CD4-positive, alpha-beta T cell treated with Interleukin-21 for 1 hour (primary cell): ENCODE results near the gene NINJ1.

Experiments used
- DNase-seq: peaks from one replicate; pipeline ENCODE4 v3.0.0-alpha.2; 2020

Gene NINJ1

GRCh38 chr9:93132287-93132927 is 1.6 kb downstream of the NINJ1 start:
- DNase-seq: no peak

GRCh38 chr9:93131599-93132286 is 2.3 kb downstream of the NINJ1 start:
- DNase-seq: no peak

GRCh38 chr9:93130861-93131481 is 3.1 kb downstream of the NINJ1 start:
- DNase-seq: no peak

GRCh38 chr9:93129691-93130500 is 4.2 kb downstream of the NINJ1 start:
- no peak for DNase-seq

GRCh38 chr9:93129286-93129685 is 4.8 kb downstream of the NINJ1 start:
- DNase-seq: no peak

DNA sequence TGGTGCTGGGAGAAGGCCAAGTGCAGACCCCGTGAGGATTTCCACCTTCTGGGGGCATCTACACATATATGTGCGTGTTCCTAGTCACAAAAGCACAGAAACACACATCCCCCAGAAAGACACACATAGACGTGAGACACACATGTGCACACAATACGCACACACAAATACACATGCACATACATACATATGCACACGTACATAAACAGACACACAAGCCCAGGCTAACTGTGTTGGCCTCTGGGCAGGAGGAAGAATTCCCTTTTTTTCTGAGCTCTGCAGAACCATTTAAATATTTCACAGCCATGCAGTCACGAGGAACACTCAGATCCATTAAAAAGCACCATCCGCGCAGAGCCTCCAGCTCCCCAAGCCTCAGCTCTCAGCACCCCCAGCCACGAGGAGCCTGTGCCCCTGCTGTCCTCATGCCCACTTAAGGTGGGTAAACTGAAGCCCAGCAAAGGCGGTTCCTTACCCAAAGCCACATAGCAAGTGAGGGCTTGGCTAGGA is 5.3 kb downstream of the NINJ1 start:
- DNase-seq: no peak

- no peak for DNase-seq
Observed at GRCh38 chr9:93128011-93128714, 5.9 kb downstream of the NINJ1 start.

DNA sequence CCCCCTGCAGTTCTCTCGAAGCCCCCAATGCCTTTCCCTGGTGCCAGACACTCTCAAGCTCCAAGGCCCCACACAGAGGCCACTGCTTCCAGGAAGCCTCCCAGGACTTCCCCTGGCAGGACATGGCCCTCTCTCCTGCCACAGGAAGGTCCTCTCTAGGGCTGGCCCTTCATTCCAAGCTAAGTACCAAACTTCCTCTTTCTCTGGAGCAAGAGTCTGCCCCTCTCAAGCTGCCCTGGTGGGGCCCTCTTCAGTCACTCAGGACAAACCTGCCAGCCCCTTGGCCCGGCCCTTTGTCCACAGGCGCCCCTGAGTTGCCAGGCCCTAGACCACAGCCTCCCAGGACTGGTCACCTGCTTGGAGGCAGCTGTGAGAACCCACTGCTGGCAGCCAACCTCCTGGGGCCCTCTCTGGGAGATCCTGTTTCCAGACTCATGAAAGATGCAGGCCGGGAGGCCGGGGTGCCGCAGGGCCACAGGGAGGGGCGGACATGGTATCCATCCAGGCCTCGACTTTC is 6.6 kb downstream of the NINJ1 start:
- DNase-seq: no peak

GRCh38 chr9:93126825-93127368 is 7.2 kb downstream of the NINJ1 start:
- no peak for DNase-seq

DNA sequence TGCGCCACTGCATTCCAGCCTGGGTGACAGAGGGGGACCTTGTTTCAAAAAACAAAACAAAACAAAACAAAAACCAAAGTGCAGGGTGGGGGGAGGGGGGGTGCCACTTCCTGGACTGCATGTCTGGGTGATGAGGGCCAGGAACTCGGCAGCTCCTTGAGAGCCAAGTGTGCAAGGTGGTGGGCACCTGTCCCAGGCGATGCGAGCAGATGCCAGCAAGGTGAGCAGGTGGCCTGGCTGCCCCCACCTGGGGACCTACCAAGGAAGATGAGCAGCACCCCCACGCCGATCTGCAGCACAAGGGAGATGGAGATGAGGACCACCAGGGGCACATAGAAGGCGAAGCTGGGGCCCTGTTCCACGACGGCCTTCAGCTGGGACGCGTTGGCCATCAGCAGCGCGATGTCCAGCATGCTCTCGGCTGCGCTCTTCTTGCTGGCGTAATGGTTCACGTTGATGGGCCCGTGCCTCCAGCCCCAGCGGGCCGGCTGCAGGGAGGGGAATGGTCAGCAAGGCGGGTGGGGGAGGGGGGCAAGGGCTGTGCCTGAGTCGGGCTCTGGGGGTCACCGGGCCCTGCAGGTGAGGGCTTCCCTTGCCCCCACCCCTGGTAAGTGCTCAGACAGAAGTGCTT is 7.8 kb downstream of the NINJ1 start:
- DNase-seq: peak; percentile 48

DNA sequence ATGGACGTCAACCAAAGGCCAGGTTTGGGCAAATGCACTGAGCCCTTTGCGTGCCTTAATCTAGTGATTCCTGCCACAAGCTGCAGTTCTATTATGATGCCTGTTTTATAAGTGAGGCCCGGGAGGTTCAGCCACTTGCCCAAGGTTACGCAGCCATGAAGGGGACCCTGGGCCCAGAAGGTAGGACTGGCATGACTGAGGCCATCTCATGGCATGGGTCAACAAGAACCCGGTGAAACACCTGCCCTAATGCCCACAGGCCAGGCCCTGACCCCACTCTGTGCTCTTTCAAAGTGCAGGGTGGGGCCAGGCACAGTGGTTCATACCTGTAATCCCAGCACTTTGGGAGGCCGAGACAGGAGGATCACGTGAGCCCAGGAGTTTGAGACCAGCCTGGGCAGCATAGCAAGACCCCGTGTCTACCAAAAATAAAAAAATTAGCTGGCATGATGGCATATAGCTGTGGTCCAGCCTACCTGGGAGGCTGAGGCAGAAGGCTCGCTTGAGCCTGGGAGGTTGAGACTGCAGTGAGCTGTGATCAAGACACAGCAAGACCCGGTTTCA is 8.6 kb downstream of the NINJ1 start:
- DNase-seq: no peak

GRCh38 chr9:93124793-93125192 is 9.3 kb downstream of the NINJ1 start:
- no peak for DNase-seq

DNA sequence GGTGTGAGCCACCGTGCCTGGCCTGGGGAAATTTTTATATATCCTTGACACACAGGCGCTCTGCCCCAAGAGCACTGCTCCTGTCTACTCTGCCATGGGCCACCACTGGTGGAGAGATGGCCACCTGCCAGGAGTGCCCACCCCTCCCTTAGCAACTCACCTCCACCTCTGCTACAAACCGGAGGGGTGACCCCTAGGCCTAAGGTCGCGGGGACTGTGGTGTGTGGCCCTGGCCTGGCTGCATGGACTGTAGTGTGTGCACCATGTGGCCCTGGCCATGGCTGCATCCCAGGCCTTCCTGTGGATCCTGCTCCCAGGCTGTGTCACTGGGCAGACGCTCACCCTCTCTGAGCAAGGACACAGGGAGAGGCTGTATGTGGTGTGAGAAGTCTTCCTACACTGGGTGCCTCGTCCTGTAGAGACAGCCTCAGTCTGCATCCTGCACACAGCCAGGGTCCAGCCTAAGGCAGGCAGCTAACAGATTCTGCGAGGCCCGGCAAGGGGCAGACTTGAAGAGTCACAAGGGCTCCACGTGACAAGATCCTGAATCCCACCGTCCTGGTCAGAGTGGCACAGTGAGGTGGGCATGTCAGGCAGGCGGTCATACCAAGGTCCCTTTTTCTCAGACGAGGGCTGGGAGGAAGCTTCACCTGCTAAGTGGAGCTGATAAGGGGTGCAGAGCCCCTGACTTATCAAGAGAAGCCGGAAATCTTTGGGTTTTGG is 10.3 kb downstream of the NINJ1 start:
- no peak for DNase-seq

DNA sequence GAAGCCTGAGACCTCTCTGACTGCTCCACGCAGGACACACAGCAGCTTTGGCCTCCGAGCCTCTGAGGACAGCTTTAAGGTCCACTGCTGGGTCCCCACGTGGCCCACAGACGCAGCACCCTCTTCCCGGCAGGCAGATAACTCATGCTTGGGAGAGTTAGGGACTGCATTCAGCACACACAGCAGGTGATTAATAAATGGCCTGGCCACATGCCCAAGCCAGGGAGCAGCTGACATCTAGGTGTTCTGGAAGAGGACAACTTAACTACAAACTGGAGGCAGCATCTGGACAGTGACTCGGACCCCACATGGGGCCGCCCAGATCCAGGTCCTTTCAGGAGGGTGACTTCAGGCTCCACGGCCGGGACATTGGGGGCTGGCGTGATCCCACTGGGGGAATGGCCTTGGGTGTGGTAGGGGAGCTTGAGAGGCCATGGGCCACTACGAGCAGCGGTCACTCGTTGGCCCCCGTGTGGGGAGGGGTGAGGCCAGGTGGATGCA is 11.3 kb downstream of the NINJ1 start:
- no peak for DNase-seq

DNA sequence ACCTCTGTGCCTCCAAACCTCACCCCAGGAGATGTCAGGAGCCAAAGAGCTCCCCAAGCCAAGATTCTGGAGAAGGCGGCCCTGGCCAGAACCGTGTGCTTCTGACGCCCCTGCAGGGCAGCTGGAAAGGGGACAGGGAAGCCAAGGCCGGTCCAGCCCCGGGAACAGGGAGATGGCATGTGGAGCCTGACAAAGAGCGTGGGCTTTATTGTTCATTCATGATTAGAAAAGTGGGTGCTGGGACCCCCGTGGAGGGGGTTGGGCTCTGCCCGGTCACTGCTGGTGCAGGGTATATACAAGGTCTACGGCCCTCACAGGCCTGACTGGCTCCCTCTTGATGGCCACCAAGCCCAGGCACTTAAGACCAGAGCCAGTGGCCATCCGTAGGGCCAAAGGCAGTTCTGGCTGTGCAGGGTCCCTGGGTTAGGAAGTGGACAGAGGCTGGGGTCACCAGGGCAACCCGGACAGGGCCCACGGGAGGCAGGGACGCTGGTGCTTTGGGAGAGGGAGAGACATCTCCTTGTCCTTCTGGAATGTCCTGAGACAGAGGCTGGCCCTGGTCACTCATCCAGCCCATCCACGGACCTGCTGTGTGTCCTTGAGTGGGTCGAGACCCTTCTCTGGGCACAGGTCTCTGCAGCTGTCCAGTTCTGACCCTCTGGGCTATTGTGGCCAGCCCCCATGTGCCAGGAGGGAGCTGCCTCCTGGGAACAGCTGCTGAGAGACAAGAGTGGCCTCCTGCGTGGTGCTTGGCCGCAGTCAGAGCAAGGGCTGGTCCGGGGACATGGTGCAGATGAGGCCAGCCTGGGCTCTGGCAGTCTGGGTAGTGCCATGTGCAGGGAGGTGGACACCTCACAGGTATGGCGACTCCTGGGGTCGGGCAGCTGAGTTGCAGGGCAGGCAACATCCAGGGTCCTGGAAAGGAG is 12.5 kb downstream of the NINJ1 start:
- no peak for DNase-seq

DNA sequence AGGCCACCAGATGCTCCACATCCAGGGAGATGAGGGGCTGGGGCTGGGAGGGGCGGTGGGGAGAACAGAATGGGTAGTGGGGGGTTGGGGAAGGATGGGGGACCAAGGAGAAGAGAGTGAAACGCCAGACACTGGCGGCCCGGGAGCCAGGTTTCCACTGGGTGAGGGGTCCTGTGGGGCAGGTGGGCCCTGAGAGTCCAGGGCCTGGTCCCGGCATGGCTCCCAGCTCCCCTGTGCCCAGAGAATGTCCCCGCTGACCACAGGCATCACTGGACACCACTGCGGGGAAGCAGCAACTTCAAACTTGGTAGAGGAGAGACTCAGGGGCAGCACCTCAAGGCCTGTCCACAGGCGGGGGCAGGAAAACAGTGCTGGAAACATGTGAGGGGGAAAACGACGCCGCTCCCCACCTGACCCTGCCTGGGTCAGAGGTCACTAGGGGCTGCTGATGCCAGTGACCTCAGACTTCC is 13.2 kb downstream of the NINJ1 start:
- no peak for DNase-seq

DNA sequence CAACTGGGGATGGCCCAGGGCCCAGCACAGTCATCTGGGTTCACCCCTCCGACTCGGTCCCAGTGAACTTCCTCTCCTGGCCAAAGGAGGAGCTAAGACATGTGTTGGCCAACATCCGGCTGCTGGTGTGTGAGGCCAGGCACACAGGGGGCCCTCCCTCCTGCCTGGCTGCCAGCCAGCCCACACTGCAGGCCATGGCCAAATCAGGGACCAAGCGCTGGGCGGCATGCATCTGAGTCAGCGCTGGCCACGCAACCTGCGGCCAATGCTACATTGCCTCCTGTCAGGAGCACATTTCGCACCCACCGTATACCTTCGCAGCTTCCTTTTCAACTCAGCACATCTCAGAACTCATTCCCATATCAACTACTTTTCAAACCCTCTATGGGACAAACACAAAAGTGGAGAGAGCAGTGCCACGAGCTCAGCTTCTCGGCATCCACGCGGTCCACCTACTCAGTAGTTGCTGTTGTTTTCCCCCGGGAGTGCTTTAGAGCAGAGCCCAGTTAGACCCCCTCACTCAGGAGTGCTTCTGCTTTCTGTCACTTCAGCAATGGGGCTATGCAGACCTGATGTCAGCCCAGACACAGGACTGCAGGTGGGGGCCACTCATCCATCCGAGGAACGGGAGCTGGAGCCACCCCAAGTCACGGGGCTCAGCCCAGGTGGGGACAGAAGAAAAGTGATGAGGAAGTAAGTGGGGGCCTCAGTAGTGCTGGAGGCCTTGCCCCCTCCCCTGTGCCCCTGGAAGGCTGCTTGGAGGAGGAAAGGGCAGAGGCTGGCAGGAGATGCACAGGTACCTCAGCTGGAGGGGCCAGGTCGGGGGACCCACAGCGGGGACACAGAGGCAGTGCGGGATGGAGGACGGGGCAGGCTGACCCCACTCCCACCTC is 13.9 kb downstream of the NINJ1 start:
- DNase-seq: peak; percentile 61

GRCh38 chr9:93119703-93119952 is 14.4 kb downstream of the NINJ1 start:
- DNase-seq: no peak
